Measurements from ENCODE around the gene CTNNA3.

DNA sequence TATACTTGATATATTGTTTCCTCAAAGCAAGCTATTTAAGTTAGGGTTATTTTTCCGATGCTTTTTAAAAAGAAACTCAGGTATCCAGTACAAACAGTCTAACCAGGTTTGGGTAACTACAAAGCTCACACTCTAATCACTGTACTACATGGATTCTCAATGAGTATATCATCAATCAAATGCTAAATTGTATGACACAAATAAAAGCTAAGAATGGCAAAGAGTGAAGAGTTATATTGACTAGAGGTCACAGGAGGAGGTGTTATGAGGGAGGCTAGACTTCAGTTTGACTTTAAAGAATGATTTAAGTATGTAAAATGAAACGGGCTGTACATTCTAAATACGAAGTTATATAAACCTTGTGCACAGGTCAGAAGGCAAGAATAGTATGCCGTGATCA lies 178.0 kb downstream of the CTNNA3 start:
- TF ChIP-seq, protein P1, sequence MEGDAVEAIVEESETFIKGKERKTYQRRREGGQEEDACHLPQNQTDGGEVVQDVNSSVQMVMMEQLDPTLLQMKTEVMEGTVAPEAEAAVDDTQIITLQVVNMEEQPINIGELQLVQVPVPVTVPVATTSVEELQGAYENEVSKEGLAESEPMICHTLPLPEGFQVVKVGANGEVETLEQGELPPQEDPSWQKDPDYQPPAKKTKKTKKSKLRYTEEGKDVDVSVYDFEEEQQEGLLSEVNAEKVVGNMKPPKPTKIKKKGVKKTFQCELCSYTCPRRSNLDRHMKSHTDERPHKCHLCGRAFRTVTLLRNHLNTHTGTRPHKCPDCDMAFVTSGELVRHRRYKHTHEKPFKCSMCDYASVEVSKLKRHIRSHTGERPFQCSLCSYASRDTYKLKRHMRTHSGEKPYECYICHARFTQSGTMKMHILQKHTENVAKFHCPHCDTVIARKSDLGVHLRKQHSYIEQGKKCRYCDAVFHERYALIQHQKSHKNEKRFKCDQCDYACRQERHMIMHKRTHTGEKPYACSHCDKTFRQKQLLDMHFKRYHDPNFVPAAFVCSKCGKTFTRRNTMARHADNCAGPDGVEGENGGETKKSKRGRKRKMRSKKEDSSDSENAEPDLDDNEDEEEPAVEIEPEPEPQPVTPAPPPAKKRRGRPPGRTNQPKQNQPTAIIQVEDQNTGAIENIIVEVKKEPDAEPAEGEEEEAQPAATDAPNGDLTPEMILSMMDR (IDR thresholded peaks at IDR 0.05; ENCODE audit: low read depth, low read length, poor library complexity, severe bottlenecking) = no peak
- TF ChIP-seq EZH2phosphoT487 (IDR thresholded peaks at IDR 0.05; ENCODE audit: borderline replicate concordance, low read length) = no peak

All from DOHH2 (cell line).